ENCODE measurements around the gene ZMAT2.

ZMAT2 gene, protein sequence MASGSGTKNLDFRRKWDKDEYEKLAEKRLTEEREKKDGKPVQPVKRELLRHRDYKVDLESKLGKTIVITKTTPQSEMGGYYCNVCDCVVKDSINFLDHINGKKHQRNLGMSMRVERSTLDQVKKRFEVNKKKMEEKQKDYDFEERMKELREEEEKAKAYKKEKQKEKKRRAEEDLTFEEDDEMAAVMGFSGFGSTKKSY

DNA sequence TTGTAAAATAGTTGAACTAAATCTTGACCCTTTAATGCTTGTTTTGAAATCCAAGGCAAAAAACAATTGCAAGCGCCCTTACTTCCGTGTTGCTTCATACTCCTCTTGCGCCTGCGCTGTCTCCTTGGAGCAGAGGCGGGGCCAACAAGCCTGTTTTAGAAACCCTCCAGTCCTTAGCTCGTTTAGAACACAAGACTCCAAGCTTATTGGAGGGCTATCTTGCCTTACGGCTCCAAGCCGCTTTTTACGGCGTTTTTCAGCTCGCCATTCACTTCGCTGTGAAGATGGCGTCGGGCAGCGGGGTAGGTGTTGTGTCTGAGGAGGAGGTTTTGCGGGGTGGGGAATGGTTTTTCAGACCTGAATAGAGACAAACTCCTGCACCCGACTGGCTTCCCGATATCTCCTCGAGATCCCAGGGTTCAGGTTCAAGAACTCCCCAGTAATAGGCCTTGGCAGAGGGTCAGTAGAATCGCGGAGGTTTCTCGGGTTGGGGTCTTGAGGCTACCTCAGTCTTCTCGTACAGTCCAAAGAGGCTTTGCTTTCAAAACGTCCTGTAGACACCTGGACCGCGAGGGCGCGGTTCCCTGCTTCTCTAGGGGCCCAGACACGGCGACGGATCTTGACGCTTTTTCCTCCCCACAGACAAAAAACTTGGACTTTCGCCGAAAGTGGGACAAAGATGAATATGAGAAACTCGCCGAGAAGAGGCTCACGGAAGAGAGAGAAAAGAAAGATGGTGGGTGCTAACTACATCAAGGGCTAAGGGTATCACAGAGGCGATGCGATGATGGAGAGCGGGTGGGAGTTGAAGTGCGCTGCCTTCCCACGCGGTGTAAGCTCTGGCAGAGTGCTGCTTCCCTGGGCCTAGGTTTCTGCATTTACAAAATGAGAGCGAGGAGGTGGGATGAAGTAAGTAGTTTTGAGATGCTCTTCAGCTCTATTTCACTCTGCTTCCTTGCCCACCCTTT, at the start of gene ZMAT2:
ZMAT2 (plus strand) TSS at position 271 of the 968 bp plus-strand sequence; CDS start at position 285, 14 bp downstream.
- Histone ChIP-seq H3K4me3 (ENCODE audit: low read depth, low read length) (peak within 1 kb of the TSS; percentile 59), H3K36me3 (ENCODE audit: control insufficient read depth in 2 of 2, insufficient read depth in 1 of 2, low read length in 2 of 2) (peaks cover 55 to 94% of the 10 kb centered on the region in 2 experiments), H3K4me1 (ENCODE audit: control insufficient read depth, insufficient read depth, low read length) (0 out of 2 replicates have a peak, but pooled peaks cover 2% of the 10 kb centered on the region), H3K9me3 (ENCODE audit: control insufficient read depth, insufficient read depth, low read depth, low read length) (no peaks in the 10 kb centered on the region), H3K27ac (ENCODE audit: extremely low read depth, low read depth, low read length) (no peak within 1 kb of the TSS)
- CTCF ChIA-PET, result interaction anchor here (0.5 kb wide), 1 partner anchor 206 kb away, joined by 3 read pairs; no protein-coding TSS in a partner anchor
- POLR2A ChIA-PET, result interaction anchor here (0.6 to 2.5 kb wide), 14 partner anchors 8 to 459 kb away, joined by 3 to 51 read pairs (median 6); partner anchors contain the start of genes ANKHD1, HARS1, HARS2 and IK
- TF ChIP-seq ZNF548 (tag by site-specific recombination; IDR thresholded peaks at IDR 0.05) (no peak), ZFP3 (tag by site-specific recombination; IDR thresholded peaks at IDR 0.05; ENCODE audit: low read depth) (no peak), ZNF2 (tag by site-specific recombination; IDR thresholded peaks at IDR 0.05) (peak; percentile 53; the same call in 1 of the 2 replicates), SP3 (tag by site-specific recombination; IDR thresholded peaks at IDR 0.05) (peak; percentile 92), ZBTB11 (tag by site-specific recombination; conservative IDR thresholded peaks at IDR 0.05; ENCODE audit: low read depth) (no peak), ZNF624 (tag by site-specific recombination; IDR thresholded peaks at IDR 0.05) (no peak), ZNF248 (tag by site-specific recombination; IDR thresholded peaks at IDR 0.05) (no peak), ZNF654 (tag by site-specific recombination; IDR thresholded peaks at IDR 0.05; ENCODE audit: low read depth) (no peak), ZNF48 (tag by site-specific recombination; IDR thresholded peaks at IDR 0.05) (no peak), ZNF341 (tag by site-specific recombination; IDR thresholded peaks at IDR 0.05; ENCODE audit: low read depth) (no peak), RBAK (tag by site-specific recombination; IDR thresholded peaks at IDR 0.05) (no peak), ZBTB17 (tag by site-specific recombination; IDR thresholded peaks at IDR 0.05) (0 out of 2 replicates have a peak, but pooled peaks have one; percentile 17), OSR2 (tag by site-specific recombination; IDR thresholded peaks at IDR 0.05) (no peak), ZNF629 (tag by site-specific recombination; IDR thresholded peaks at IDR 0.05) (peak; percentile 28; the same call in 1 of the 2 replicates), ZNF350 (tag by site-specific recombination; IDR thresholded peaks at IDR 0.05) (no peak), ZNF623 (tag by site-specific recombination; IDR thresholded peaks at IDR 0.05) (no peak), WT1 (tag by site-specific recombination; IDR thresholded peaks at IDR 0.05) (no peak), ZNF366 (tag by site-specific recombination; conservative IDR thresholded peaks at IDR 0.05) (no peak), ZNF76 (tag by site-specific recombination; IDR thresholded peaks at IDR 0.05; ENCODE audit: borderline replicate concordance, low read depth) (no peak; the same call in 1 of the 2 replicates), YY1 (tag by site-specific recombination; IDR thresholded peaks at IDR 0.05) (peak; percentile 95), ZNF302 (tag by site-specific recombination; IDR thresholded peaks at IDR 0.05; ENCODE audit: low read depth) (no peak), PRDM4 (tag by site-specific recombination; IDR thresholded peaks at IDR 0.05) (no peak)
- TF ChIP-seq, protein P1, sequence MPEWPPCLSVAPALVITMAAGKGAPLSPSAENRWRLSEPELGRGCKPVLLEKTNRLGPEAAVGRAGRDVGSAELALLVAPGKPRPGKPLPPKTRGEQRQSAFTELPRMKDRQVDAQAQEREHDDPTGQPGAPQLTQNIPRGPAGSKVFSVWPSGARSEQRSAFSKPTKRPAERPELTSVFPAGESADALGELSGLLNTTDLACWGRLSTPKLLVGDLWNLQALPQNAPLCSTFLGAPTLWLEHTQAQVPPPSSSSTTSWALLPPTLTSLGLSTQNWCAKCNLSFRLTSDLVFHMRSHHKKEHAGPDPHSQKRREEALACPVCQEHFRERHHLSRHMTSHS (tag by site-specific recombination; IDR thresholded peaks at IDR 0.05), result no peak
- TF ChIP-seq, protein P2, sequence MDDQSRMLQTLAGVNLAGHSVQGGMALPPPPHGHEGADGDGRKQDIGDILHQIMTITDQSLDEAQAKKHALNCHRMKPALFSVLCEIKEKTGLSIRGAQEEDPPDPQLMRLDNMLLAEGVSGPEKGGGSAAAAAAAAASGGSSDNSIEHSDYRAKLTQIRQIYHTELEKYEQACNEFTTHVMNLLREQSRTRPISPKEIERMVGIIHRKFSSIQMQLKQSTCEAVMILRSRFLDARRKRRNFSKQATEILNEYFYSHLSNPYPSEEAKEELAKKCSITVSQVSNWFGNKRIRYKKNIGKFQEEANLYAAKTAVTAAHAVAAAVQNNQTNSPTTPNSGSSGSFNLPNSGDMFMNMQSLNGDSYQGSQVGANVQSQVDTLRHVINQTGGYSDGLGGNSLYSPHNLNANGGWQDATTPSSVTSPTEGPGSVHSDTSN (CRISPR knock-in tag; IDR thresholded peaks at IDR 0.05), result no peak
- TF ChIP-seq, protein P3, sequence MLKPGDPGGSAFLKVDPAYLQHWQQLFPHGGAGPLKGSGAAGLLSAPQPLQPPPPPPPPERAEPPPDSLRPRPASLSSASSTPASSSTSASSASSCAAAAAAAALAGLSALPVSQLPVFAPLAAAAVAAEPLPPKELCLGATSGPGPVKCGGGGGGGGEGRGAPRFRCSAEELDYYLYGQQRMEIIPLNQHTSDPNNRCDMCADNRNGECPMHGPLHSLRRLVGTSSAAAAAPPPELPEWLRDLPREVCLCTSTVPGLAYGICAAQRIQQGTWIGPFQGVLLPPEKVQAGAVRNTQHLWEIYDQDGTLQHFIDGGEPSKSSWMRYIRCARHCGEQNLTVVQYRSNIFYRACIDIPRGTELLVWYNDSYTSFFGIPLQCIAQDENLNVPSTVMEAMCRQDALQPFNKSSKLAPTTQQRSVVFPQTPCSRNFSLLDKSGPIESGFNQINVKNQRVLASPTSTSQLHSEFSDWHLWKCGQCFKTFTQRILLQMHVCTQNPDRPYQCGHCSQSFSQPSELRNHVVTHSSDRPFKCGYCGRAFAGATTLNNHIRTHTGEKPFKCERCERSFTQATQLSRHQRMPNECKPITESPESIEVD (tag by site-specific recombination; IDR thresholded peaks at IDR 0.05), result no peak

All from HEK293 (cell line).